Dedifferentiated amniotic fluid mesenchymal stem cell (primary cell): ENCODE measurements around the gene VKORC1.

Source experiments
- DNase-seq: peaks from one replicate; pipeline ENCODE4 v3.0.0-alpha.2; 2016; ENCODE audit errors: extremely low spot score

VKORC1 gene

DNA sequence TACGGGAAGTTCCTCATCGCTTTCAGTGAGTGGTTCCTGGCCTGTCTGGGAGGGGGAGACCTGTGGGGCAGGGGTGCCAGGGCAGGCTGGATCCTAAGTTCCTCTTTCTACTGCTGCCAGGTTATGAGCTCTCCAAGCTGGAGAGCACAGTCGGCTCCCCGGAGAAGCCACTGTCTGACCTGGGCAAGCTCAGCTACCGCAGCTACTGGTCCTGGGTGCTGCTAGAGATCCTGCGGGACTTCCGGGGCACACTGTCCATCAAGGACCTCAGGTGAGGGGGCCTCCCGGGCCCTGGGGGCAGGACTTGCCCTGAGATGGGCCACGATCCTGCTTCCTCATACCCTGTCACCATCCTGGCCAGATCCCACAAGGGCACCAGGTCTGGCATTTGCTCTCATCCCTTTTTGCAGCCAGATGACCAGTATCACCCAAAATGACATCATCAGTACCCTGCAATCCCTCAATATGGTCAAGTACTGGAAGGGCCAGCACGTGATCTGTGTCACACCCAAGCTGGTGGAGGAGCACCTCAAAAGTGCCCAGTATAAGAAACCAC is 35.8 kb upstream of the VKORC1 start:
- DNase-seq, result no peak

DNA sequence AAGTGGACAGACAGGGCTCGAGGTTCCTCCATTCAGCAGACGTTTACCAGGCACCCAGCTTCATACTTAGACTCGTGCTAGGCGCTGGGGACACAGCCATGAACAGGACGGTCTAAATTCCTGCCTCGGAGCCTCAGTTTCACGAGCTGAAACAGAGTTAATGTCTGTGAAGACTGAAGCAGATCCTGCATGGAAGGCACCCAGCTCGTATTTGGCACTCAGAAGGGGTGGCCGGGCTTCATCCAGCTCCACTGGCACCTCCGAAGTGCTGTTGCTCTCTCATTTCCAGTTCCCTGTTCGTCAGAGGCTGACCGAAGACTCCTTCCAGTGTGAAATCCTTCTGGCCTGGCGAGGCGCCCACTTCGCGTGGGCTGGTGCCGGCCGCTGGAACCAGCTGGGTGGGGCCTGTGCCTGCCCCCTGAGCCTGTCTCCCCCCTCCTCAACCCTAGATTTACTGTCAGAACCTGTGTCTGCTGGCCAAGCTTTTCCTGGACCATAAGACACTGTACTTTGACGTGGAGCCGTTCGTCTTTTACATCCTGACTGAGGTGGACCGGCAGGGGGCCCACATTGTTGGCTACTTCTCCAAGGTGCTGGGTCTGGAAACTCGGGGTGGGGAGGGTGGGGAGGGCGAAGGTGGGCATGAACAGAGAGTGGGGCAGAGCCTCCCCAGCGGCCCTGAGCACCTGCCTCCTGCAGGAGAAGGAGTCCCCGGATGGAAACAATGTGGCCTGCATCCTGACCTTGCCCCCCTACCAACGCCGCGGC is 35.2 kb upstream of the VKORC1 start:
- DNase-seq, result no peak

DNA sequence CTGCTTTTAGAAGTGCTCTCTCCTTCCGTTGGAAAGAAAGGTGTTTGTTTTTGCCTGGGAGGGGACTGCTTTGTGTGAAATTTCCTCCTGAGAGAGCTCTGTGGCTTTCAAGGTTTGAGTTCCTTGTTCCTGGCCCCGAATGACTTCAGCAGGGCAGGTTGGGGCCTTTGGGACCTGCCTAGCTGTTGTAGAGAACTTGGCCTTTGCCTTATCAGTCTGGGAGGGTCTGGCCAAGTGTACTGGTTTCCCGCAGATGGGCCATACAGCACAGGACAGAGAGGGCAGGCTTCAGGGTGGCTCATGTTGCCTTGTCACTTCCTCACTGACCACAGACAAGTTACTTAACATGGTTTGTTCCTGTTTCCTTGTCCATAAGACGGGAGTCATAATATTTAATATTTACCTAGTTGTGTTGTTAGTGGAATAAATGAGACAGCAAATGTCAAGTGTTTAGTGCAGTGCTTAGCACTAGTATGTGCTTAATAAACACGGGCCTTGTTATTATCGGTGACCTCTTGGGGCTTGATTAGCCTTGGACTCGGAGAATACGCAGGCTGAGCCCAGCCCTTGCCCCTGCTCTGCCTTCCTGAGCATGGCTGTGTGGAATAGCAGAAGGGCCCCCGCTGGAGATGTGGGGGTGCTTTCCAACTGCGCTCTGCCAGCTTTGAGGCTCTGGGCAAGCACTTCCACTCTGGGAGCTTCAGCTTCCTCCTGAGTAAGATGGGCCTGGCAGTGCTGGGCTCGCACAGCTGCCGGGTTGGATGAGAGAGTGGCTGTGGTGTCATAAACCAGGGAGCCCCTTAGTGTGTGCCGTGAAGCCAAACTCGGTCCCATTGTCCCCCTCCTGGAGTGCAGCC is 34.3 kb upstream of the VKORC1 start:
- no peak for DNase-seq

DNA sequence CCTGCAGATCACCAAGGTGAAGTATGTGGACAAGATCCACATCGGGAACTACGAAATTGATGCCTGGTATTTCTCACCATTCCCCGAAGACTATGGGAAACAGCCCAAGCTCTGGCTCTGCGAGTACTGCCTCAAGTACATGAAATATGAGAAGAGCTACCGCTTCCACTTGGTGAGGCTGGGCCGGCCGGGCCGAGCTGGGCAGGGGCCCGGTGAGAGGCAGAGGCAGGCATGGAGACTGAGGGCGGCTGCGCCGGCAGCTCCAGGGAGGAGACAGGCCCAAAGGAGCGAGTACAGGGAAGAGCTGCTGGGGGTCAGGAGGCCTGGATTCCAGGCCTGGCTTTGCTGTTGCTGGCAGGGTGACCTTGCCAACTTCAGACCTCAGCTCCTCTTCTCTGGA is 32.6 kb upstream of the VKORC1 start:
- DNase-seq, result no peak

DNA sequence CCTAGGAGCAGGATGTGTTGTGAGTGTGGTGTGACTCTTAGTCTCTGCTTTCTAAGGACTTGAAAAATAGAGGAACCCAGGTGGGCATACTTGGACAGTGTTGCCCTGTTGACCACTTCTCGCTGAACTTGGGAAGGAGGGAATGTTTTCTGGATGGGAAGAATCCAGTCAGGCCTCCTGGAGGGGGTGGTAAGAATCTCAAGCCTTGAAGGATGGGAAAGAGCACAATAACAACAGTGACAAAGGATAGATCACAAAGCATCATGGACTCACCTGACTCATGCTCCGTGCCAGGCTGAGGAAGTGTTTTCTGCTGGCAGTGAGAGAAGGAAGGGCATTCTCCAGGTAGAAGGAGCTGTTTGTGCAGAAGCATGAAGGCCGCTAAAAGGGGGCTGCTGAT is 31.2 kb upstream of the VKORC1 start:
- no peak for DNase-seq

DNA sequence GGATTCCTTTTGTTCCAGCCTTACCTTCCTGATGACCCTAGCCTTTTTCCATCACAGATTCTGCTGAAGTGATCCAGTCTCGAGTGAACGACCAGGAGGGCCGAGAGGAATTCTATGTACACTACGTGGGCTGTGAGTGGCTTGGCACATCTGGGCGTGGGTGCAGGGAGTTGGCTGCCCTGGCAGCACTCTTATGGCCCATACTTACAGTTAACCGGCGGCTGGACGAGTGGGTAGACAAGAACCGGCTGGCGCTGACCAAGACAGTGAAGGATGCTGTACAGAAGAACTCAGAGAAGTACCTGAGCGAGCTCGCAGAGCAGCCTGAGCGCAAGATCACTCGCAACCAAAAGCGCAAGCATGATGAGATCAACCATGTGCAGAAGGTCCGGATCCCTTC is 25.5 kb upstream of the VKORC1 start:
- DNase-seq, result no peak

DNA sequence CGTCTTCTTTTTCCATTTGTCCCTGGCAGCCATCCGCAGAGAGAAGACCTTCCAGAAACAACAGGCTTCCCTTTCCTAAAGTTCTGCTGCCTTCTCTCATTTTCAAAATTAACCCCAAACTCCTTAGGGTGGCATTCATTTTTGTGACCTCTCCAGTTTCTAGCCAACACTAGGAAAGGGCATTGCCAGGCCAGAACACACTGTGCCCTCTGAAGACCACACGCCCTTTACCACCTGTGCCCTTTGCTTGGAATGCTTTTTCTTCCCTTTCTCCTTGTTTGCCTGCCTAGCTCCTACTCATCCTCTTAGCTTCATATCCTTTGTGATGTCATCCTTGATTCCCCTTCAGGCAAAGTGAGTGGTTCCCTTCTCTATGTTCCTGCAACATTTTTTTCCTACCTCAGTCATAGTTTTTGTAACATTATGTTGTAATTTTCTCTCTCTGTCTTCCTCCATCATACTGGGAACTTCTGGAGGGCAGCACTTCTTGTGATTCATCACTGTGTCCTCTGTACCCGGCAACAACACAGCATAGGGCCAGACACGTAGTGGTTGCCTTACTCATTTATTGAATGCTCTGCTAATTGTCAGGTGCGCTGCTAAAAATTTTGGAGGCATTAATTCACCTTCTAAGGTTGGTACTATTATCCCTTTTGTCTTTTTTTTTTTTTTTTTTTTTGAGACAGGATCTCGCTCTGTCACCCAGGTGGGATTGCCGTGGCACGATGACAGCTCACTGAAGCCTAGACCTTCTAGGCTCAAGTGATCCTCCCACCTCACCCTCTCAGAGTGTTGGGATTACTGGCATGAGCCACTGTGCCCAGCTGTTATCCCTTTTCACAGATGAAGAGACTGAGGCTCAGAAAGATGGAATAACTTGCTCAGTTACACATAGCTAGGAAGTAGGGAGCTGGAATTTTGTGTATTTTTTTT is 23.9 kb upstream of the VKORC1 start:
- DNase-seq, result peak; percentile 31

DNA sequence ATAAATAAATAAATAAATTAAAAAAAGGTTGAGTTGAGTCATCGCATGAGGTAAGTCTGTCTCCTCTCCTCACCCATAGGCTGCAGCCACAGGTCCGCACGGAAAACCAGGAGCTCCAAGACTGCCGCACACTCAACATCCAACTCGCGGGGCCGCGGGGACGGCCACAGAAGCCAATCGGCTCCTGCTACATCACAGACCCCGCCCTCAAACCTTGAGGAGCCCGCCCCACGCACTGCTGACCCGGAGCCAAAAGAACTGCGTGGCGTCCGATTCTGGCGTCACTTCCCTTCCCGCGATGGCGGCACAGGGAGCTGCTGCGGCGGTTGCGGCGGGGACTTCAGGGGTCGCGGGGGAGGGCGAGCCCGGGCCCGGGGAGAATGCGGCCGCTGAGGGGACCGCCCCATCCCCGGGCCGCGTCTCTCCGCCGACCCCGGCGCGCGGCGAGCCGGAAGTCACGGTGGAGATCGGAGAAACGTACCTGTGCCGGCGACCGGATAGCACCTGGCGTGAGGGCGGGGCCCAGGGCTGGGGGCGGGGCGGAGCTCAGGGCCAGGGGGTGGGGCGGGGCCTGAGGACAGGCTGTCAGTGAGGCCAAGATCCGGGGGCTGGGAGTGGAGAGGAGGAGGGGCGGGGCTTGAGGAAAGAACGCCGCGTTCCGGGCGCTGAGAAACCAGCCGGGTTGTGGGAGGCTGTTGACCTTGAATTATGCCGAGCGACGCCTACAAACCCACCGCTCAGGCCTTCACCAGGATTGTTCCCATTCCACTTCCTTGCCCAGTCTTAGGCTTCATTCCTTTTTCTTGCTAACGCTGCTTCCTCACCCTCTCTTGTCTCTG is 23.0 kb upstream of the VKORC1 start, which contains the start of gene KAT8:
TSS of gene KAT8 (plus strand) at position 281 of the 839 bp plus-strand sequence. CDS start at position 299, 18 bp downstream.
- peak; percentile 98 for DNase-seq

DNA sequence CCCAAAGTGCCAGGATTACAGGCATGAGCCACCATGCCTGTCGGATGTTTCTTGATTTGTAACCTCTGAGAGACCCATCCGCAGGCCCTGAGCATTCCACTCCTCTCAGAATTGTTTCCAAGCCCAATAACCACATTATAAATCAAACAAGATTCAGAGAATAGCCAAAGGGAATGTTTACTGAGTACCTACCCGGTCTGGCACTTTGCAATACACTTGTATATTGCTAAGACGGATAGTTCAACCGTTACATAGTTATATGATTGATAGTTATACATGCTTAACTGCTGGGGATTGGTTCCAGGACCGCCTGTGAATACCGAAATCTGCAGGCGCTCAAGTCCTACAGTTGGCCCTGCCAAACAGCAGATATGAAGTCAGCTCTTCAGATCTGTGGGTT is 19.9 kb upstream of the VKORC1 start:
- no peak for DNase-seq

DNA sequence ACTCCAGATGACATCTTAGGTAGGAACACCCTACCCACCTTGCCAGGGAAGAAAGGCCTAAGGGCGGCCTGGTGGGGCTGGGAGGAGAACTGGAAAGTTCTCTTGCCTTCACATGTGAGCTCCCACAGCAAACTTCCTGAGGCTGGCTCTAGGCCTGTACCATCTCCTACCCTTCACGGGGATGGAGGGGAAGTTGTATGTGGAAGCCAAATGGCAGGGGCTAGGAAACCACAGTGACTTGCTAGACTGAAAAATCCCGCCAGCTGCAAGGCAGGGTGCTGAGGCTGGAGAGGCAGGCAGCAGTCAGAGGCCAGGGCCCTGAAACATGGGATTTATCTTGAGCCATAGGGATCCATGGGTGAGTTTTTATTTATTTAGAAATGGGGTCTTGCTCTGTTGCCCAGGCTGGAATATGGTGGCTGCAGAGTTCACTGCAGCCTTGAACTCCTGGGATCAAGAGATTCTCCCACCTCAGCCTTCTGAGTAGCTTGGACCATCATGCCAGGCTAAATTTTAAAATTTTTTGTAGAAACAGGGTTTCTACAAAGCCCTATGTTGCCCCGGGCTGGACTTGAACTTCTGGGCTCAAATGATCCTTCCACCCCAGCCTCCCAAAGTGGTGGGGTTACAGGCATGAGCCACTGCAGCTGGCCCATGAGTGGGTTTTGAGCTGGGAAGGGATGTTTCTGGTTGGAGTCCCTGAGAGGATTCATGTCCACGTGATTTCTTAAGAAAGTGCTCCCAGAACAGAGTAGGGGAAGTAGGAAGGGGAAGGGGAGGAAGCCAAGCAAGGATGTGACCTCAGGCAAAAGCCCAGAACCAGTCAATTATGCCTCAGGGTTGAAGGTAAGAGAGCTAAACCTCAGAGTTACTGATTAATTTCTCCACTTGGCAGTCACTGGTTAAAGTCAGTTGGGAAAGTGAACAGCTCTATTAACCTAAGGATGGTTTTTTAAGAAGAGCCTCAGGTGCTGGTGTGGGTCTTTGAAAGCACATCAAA is 18.8 kb upstream of the VKORC1 start:
- DNase-seq, result no peak

DNA sequence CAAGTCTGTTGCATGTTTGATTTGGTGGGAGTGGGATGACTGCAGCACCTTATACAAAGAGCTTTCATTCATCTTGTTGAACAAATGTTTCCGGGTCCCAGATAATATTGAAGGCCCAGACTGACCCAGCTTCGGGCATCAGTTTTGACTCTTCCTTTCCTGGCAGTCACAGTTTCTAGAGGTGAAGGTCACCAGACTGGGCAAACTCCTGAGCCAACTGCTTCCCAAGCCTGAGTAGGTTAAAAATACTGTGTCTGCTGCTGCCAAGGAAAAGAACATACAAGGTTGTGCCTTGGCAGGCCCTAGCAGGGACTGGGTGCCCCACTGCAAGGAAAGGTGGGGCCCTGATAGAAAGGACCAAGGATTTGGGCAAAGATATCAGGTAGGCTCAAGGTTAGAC is 18.1 kb upstream of the VKORC1 start:
- DNase-seq, result no peak

DNA sequence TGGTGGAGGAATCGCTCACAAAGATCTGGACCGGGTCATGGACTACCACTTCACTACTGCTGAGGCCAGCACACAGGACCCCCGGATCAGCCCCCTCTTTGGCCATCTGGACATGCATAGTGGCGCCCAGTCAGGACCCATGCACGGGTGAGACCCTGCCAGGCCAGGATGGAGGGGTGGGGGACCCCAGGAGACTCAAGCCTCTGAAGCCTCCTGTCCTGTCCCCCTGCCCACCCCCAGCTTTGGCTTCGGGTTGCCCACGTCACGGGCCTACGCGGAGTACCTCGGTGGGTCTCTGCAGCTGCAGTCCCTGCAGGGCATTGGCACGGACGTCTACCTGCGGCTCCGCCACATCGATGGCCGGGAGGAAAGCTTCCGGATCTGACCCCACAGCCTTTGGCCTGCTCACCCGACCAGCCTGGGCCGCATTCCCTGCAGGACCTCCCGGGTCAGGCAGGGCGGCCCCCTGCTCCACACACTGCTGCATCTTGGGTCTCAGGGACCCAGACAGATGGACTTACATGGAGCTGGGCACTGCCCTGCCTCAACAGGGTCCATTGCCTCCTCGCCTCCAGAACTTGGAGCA is 17.4 kb upstream of the VKORC1 start:
- no peak for DNase-seq

DNA sequence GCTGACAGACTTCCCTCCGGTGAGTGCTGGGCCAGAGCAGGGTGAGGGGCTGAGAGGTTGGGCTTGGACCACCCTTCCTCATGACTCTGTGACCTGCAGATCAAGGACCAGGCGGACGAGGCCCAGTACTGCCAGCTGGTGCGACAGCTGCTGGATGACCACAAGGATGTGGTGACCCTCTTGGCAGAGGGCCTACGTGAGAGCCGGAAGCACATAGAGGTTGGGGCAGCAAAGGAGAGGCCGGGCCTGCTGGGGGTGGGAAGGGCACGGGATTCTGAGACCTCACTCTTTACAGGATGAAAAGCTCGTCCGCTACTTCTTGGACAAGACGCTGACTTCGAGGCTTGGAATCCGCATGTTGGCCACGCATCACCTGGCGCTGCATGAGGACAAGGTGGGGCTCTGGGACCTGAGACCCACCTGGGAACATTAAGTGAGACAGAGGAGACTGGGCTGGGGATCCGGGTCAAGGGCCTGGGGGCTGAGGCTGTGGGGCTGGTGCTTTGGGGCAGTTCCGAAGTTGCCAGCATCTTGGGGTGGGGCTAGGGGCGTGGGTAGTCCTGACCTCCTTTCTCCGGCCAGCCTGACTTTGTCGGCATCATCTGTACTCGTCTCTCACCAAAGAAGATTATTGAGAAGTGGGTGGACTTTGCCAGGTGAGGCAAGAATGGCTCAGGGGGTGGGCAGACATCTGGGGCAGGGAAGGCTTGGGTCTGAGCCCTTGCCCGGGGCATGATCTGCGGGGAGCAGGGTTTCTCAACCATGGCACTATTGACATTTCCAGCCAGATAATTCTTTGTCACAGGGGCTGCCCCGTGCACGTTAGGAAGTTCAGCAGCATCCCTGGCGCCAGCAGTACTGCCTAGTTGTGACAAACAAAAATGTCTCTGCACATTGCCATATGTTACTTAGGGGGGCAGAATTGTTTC is 15.8 kb upstream of the VKORC1 start:
- no peak for DNase-seq

DNA sequence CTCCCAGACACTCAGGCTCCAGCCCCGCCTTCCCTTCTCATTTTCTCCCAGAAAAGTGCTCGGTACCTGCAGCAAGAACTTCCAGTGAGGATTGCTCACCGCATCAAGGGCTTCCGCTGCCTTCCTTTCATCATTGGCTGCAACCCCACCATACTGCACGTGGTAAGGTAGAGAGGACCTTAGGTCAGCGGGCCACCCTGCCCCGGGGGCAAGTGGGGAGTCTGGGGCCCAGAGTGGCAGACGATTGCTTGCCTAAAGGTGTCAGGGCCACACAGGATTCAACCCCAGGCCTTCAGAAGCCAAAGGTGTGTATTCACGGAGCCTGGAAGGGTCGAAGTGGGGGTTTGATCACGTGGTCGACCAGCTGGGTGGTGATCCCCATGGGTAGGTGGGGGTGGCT is 15.0 kb upstream of the VKORC1 start:
- no peak for DNase-seq

DNA sequence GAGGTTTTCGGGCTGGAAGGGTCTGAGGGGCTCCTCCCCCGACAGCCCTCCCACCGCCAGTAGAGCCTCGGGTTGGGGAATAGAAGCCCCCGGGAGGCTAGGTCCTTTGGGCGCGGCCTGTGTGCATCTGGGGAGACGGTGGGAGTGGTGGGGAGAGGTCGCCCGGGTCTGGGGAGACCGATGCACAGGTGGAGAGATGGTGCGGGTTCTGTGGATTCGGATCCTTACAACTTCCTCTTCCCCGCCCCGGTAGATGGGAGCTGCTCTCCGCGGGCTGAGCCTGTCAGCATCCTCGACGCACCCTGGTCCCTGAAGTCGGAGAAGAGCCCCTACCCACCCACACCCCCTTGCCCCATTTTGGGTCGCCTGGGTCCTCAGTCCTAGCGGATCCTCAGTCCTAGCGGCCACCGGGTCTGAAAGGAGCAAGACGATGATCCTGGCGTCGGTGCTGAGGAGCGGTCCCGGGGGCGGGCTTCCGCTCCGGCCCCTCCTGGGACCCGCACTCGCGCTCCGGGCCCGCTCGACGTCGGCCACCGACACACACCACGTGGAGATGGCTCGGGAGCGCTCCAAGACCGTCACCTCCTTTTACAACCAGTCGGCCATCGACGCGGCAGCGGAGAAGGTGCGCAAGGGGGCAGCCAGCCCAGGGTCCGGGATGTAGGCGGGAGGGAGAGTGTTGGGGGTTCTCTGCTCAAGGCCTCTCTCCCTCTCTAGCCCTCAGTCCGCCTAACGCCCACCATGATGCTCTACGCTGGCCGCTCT is 14.4 kb upstream of the VKORC1 start:
- DNase-seq, result no peak

DNA sequence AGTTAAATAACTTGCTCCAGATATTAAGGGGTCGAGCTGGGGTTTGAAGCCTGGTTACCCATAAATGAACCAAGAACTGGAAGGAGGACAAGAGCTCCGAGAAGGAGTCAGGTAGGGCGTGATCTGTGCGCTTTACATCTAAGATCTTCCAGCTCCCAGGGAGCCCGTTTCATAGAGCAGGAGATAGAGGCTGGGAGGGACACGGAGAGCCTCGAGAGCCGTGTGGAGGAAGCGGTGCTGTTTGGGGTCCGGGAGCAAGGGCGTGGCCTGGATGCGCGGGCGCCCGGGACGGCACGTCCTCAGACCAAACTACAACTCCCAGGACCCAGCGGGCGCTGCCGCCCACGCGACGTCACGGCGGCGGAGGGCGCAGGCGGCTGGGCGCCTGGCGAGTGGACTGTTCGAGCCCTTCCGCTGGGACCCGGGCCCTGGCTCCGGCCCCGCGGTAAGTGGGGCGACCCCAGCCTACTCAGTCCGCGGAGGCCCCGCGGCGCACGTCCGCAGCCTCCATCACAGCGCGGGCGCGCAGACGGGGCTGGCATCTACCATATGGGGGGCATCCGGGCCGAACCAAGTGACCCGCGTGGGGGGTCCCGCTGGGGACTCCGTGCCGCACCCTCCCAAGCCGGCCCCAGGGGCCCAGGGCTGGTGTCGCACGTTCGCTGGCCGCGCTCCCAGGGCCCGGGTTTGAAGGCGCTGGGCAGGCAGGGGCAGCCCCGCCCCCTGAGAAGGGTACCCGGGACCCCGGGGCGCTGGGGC is 13.6 kb upstream of the VKORC1 start, which contains the start of gene BCKDK:
TSS of gene BCKDK (plus strand) at position 352 of the 759 bp plus-strand sequence. CDS start 838 bp downstream, outside the sequence.
- peak; percentile 57 for DNase-seq
